ENCODE results near the gene ADRA2C. TPM values are rescaled to one million over a fixed set of nuclear protein-coding genes. Genes with fewer than 3 reads are reported as not detected.

Gene ADRA2C
- total RNA-seq, 6 experiments from 2014 or later, result 0.17 to 0.81 (median 0.65) TPM; not detected in 1

DNA sequence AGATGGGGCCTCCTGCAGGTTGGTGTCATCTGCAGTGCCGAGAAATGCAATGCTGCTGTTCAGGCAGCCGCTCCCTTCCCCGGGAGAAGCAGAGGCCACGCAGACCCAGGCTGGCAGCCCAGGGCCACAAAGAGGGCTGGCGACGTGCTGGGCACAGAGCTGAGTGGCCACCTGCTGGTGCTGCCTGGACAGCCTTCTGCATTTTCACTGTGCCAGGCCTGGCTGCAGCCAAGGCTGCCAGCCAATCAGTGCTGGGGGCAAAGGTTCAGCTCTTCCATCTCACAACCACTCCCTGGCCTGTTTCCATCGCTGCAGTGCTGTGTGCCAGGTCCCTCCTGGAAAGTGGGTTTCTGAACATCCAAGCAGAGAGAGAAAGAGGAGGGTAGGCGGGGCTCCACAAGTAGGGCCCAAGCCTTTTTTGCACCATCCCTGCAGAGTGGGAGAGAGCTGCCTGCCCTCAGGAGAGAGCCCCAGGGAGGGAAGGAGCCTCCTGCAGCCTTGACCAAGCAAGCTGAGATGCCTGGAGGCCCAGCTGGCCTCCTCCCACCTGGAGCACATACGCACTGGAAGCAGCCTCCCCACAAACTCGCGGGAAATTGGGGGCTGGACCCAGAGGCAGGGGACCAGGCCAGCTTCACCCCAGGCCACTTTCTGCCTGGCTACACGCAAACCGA lies 20.1 kb downstream of the ADRA2C start:
- Histone ChIP-seq H3K36me3 (no peaks in the 10 kb centered on the region), H3K9me3 (no peaks in the 10 kb centered on the region), H3K27me3 (no peaks in the 10 kb centered on the region), H3K4me3 (no peak overlapping the region), H3K27ac (no peak overlapping the region), H3K4me1 (peaks cover 0 to 32% (median 11%) of the 10 kb centered on the region in 4 donors)
- TF ChIP-seq CTCF (IDR thresholded peaks at IDR 0.05), result peak; percentile 53 to 74 (median 66)
- TF ChIP-seq POLR2A (IDR thresholded peaks at IDR 0.05), result no peak
- intact Hi-C loops (cut with DNase I), result loop anchor here in 1 of 2 donors (5.0 kb wide), 1 partner anchor 41 kb away; no protein-coding TSS in a partner anchor
- ATAC-seq, result peak; percentile 95 to 98 (median 96)
- 56% methylated on average over 4 of the region's 13 CpGs for WGBS (ENCODE audit: insufficient coverage, low coverage, low lambda C conversion rate, missing lambda C conversion rate)
- DNase-seq, result peak; percentile 90 to 94 (median 93)

DNA sequence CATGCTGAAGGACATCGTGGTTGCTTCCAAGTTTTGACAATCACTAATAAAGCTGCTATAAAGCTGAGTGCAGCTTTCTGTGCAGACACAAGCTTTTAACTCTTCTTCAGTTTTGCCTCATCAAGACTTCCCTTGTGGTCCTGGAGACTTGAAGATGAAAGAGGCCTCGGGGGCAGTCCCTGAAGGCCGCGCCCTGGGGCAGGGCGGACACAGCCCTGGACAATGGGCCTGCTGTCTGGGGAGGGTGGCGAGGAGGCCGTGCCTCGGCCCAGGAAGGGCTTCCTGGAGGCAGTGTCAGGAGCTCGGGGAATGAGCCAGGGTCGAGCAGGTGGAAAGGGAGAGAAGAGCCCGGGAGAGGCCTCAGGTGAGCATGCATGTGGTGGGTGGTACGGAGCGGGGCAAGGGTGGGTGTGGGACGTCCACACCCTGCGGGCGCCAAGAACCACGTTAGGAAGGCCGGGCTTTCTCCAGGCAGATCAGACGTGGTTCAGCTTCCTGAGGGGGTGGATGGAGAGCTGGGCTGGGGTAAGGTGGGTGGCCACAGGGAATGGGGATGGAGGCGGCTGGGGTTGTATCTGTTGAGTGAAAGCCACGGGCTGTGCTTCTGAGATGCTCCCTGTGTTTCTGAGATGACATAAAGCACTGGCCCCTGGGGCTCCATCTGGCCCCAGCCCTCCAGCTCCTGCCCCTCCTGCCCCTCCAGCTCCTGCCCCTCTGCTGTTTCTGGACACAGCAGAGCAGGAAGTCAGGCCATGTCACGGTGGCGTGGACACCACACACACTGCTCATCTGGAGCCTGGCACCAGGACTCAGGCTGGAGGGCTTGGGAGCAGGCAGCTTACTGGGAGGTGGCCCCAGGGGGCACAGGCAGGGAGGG lies 21.5 kb downstream of the ADRA2C start:
- ATAC-seq (no peak), DNase-seq (no peak)
- WGBS (ENCODE audit: insufficient coverage, low coverage, low lambda C conversion rate, missing lambda C conversion rate), result 87% methylated on average over 2 of the region's 23 CpGs
- no peaks in the 10 kb centered on the region for H3K36me3 ChIP-seq
- no peak overlapping the region for H3K27ac ChIP-seq
- H3K27me3 ChIP-seq, result no peaks in the 10 kb centered on the region
- peaks cover 0 to 32% (median 11%) of the 10 kb centered on the region in 4 donors for H3K4me1 ChIP-seq
- no peak overlapping the region for H3K4me3 ChIP-seq
- H3K9me3 ChIP-seq, result no peaks in the 10 kb centered on the region
- intact Hi-C loops (cut with DNase I), result loop anchor here in 1 of 2 donors (5.0 kb wide), 1 partner anchor 40 kb away; no protein-coding TSS in a partner anchor
- TF ChIP-seq CTCF (IDR thresholded peaks at IDR 0.05), result no peak
- no peak for TF ChIP-seq POLR2A (IDR thresholded peaks at IDR 0.05)

GRCh38 chr4:3788366-3788660 lies 22.1 kb downstream of the ADRA2C start:
- no peak for TF ChIP-seq CTCF (IDR thresholded peaks at IDR 0.05)
- no peak for TF ChIP-seq POLR2A (IDR thresholded peaks at IDR 0.05)
- Histone ChIP-seq H3K9me3 (no peaks in the 10 kb centered on the region), H3K27ac (no peak overlapping the region), H3K4me1 (peaks cover 0 to 32% (median 11%) of the 10 kb centered on the region in 4 donors), H3K27me3 (no peaks in the 10 kb centered on the region), H3K36me3 (no peaks in the 10 kb centered on the region), H3K4me3 (no peak overlapping the region)
- DNase-seq (no peak), ATAC-seq (no peak)
- WGBS (ENCODE audit: insufficient coverage, low coverage, low lambda C conversion rate, missing lambda C conversion rate), result 90% methylated on average over 5 of the region's 13 CpGs
- intact Hi-C loops (cut with DNase I), result loop anchor here in 1 of 2 donors (5.0 kb wide), 1 partner anchor 39 kb away; no protein-coding TSS in a partner anchor

DNA sequence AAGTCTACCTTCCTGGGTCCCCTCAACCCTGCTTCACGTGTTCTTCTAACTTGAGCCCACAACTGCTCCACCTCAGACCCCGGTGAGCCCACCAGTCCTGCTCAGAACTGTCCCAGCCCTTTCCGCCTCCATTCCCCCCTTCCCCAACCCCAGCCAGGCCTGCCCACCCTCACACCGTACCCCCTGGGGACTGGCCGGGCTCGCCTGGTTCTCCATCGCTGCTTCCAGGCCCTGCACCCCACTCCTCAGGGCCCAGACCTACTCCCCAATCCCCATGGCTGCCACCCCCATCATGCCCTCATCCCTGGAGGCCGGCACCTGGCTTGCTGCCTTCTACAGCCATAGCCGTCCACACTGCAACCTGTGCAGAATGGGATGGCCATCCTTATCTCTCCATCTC lies 23.4 kb downstream of the ADRA2C start:
- intact Hi-C loops (cut with DNase I), result loop anchor here in 1 of 2 donors (5.0 kb wide), 1 partner anchor 38 kb away; no protein-coding TSS in a partner anchor
- H3K9me3 ChIP-seq, result no peaks in the 10 kb centered on the region
- H3K27ac ChIP-seq, result no peak overlapping the region
- no peaks in the 10 kb centered on the region for H3K27me3 ChIP-seq
- peaks cover 0 to 22% (median 7%) of the 10 kb centered on the region in 4 donors for H3K4me1 ChIP-seq
- ATAC-seq, result no peak
- 73% methylated on average over 3 of the region's 9 CpGs for WGBS (ENCODE audit: insufficient coverage, low coverage, low lambda C conversion rate, missing lambda C conversion rate)
- TF ChIP-seq CTCF (IDR thresholded peaks at IDR 0.05), result no peak
- no peak for TF ChIP-seq POLR2A (IDR thresholded peaks at IDR 0.05)
- no peaks in the 10 kb centered on the region for H3K36me3 ChIP-seq
- no peak for DNase-seq
- no peak overlapping the region for H3K4me3 ChIP-seq

Data from right lobe of liver (tissue), 6 donors.